Measurements from ENCODE around the gene CHIC2. TPM values are rescaled to one million over a fixed set of nuclear protein-coding genes. Genes with fewer than 3 reads are reported as not detected.

Gene CHIC2
- total RNA-seq, 4 donors from 2014 or later, result 29.8 to 40.4 (median 33.6) TPM

DNA sequence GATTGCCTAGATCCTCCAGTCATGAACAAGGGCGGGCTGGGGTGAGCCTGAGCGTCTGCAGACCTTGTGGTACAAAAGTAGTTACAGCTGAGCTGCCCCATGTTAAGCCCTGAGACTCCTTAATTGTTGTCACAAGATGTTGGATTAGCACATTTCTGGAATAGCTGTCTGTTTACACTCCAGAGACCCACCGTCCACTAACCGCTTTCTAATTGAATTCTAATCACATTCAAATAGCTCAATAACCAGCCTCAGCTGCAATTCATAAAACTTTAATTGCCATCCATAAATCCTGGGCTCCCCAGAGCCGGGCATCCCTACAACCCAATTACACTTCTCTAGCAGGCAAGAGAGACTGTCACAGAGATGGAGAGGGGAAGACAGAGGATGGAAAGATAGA lies 34.0 kb upstream of the CHIC2 start:
- intact Hi-C loops (cut with DNase I), result no loop called here
- WGBS, result 30% methylated on average over 5 of the region's 5 CpGs
- Histone ChIP-seq H3K9me3 (no peaks in the 10 kb centered on the region), H3K27me3 (peaks cover 0 to 100% (median 76%) of the 10 kb centered on the region in 4 donors), H3K36me3 (no peaks in the 10 kb centered on the region), H3K27ac (replicated peaks in 1 of 4) (no peak overlapping the region), H3K4me3 (no peak overlapping the region), H3K4me1 (peaks cover 15 to 39% (median 39%) of the 10 kb centered on the region in 4 donors)
- DNase-seq (ENCODE audit: extremely low spot score), result peak; percentile 74
- TF ChIP-seq EP300 (IDR thresholded peaks at IDR 0.05) (no peak), POLR2AphosphoS5 (IDR thresholded peaks at IDR 0.05) (no peak), POLR2A (IDR thresholded peaks at IDR 0.05; ENCODE audit: low read depth) (no peak)
- TF ChIP-seq, protein P1, sequence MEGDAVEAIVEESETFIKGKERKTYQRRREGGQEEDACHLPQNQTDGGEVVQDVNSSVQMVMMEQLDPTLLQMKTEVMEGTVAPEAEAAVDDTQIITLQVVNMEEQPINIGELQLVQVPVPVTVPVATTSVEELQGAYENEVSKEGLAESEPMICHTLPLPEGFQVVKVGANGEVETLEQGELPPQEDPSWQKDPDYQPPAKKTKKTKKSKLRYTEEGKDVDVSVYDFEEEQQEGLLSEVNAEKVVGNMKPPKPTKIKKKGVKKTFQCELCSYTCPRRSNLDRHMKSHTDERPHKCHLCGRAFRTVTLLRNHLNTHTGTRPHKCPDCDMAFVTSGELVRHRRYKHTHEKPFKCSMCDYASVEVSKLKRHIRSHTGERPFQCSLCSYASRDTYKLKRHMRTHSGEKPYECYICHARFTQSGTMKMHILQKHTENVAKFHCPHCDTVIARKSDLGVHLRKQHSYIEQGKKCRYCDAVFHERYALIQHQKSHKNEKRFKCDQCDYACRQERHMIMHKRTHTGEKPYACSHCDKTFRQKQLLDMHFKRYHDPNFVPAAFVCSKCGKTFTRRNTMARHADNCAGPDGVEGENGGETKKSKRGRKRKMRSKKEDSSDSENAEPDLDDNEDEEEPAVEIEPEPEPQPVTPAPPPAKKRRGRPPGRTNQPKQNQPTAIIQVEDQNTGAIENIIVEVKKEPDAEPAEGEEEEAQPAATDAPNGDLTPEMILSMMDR (IDR thresholded peaks at IDR 0.05), result no peak

DNA sequence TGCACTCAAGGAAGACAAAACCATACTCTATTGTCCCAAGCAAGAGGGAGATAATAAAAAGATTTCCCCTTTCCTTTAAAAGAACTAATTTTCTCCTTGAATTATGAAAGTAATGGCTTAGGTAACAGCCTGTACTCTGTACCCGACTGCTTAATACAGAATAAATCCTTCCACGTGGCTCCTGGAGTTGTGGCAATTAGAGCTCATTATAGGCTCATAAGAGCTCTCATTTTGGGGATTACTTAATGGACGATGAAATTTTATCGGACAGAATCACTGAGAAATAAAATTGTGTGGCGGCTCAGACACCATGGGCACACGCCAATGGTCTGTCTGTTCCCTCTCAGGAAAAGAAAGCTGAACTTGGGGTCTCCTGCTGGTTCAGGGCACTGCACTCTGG lies 32.7 kb upstream of the CHIC2 start:
- DNase-seq (ENCODE audit: extremely low spot score), result no peak
- H3K9me3 ChIP-seq, result no peaks in the 10 kb centered on the region
- no peak overlapping the region for H3K27ac ChIP-seq (replicated peaks in 1 of 4)
- H3K27me3 ChIP-seq, result peaks cover 0 to 100% (median 76%) of the 10 kb centered on the region in 4 donors
- WGBS, result 63% methylated on average over 6 of the region's 6 CpGs
- intact Hi-C loops (cut with DNase I), result no loop called here
- TF ChIP-seq, protein P1 (IDR thresholded peaks at IDR 0.05), result no peak
- no peak for TF ChIP-seq POLR2AphosphoS5 (IDR thresholded peaks at IDR 0.05)
- TF ChIP-seq POLR2A (IDR thresholded peaks at IDR 0.05; ENCODE audit: low read depth), result no peak
- TF ChIP-seq EP300 (IDR thresholded peaks at IDR 0.05), result no peak
- H3K4me3 ChIP-seq, result no peak overlapping the region
- H3K36me3 ChIP-seq, result no peaks in the 10 kb centered on the region
- peaks cover 20 to 49% (median 46%) of the 10 kb centered on the region in 4 donors for H3K4me1 ChIP-seq

DNA sequence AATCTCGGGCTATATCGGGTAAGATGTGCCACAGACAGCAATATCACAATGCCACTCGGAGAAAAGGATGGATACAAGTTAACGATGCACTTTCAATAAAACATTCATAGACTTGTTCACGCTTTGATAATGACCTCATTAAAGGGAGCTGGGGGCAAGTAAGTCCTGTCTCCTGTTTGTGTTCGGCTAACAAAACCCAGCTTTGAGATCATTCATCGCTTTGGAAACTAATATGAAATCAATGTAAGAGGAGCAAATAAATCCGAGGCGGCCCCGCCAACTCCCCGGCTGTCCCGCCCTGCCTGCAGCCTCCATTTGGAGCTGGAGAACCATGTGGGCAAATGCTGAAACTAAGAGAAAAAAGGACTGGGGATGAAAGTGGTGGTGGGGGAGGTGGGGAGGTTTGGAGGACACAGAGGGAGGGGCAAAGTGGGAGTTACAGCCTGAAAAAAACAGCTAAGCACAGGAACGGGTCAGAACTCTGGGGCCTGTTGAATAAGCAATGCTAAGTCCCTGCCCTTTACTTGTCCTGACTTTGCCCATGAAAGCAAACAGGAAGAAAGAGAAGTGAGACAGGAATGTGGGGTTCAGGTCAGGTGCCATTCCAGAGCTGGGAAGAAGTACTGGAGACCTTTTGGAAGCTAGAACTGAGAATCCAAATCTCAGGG lies 32.0 kb upstream of the CHIC2 start:
- TF ChIP-seq POLR2A (IDR thresholded peaks at IDR 0.05; ENCODE audit: low read depth) (no peak), POLR2AphosphoS5 (IDR thresholded peaks at IDR 0.05) (no peak), EP300 (IDR thresholded peaks at IDR 0.05) (no peak)
- TF ChIP-seq, protein P1 (IDR thresholded peaks at IDR 0.05), result no peak
- no peaks in the 10 kb centered on the region for H3K9me3 ChIP-seq
- intact Hi-C loops (cut with DNase I), result no loop called here
- H3K27ac ChIP-seq (replicated peaks in 1 of 4), result no peak overlapping the region
- peaks cover 0 to 100% (median 69%) of the 10 kb centered on the region in 4 donors for H3K27me3 ChIP-seq
- H3K4me1 ChIP-seq, result peaks cover 26 to 52% (median 49%) of the 10 kb centered on the region in 4 donors
- peak; percentile 66 for DNase-seq (ENCODE audit: extremely low spot score)
- WGBS, result 36% methylated on average over 13 of the region's 13 CpGs
- no peak overlapping the region for H3K4me3 ChIP-seq
- no peaks in the 10 kb centered on the region for H3K36me3 ChIP-seq

DNA sequence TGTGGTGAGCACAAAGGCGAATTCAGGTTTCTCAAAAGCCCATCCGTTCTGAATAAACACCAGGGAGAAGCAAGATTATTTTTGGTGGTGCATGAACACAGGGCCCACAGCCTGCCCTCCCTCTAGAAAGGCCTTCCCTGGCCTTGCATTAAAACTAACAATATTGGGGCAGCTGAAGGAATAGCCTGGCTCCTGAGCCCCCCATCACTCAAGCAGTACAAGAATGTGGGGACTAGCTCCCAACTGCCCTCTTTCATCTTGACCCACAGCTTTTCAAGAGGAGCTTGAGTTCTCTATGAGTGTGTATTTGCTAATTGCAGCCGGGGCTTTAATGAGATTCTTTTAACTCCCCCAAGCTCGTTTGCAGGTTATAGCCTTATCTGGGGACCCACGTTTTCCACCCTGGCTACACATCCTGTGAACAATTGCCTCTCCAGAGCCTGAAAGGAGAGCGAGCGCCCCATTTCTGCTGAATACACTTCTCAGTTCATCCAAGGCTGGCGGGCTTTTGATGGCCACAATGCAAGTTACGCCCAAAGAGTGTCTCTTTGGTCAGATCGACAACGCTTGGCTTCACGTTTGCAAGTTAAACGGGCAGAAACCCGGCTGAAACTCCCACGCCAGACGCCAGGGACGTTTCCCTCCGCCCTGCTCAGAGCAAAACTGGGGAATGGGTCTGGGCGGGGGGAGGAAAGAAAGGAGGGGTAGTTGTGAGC lies 30.9 kb upstream of the CHIC2 start:
- Histone ChIP-seq H3K27me3 (peaks cover 0 to 100% (median 58%) of the 10 kb centered on the region in 4 donors), H3K4me3 (no peak overlapping the region), H3K9me3 (no peaks in the 10 kb centered on the region), H3K4me1 (peaks cover 23 to 47% (median 44%) of the 10 kb centered on the region in 4 donors), H3K27ac (replicated peaks in 1 of 4) (no peak overlapping the region), H3K36me3 (no peaks in the 10 kb centered on the region)
- WGBS, result 37% methylated on average over 19 of the region's 19 CpGs
- intact Hi-C loops (cut with DNase I), result no loop called here
- TF ChIP-seq, protein P1 (IDR thresholded peaks at IDR 0.05), result no peak
- TF ChIP-seq EP300 (IDR thresholded peaks at IDR 0.05) (no peak), POLR2A (IDR thresholded peaks at IDR 0.05; ENCODE audit: low read depth) (no peak), POLR2AphosphoS5 (IDR thresholded peaks at IDR 0.05) (no peak)
- DNase-seq (ENCODE audit: extremely low spot score), result peak; percentile 85
